ENCODE results near the gene PTGS2.
"Not testable (repeated sequence)": the region's sequence is repeated elsewhere in the genome, so short reads cannot be mapped to it uniquely, and the experiment has no call there.

PTGS2 gene

DNA sequence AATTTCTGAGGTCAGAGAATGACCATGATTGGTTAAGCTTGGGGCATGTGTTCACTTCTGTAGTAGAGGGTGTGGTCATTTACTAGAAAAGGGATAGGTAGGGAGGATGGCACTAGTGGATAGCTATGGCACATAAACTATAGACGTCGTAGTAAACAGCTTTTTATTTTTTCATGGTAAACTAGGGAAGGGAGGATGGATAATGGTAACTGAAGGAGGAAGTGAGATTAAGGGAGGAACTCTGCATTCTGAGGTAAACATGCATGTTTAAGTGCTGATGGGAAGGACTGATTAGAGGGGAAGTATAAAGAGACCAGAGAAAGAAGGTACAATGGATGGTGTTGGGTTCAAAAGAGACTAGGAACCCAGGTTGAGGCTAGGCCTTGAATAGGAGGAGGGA, 26.9 kb downstream of the PTGS2 start:
- no peak overlapping the region for H3K4me3 ChIP-seq (replicated peaks; ENCODE audit: insufficient read depth, low read length)
- no peak overlapping the region for H3K27ac ChIP-seq (replicated peaks)
- no peaks in the 10 kb centered on the region for H3K27me3 ChIP-seq (ENCODE audit: insufficient read depth, poor library complexity, severe bottlenecking)
- TF ChIP-seq SPI1 (IDR thresholded peaks at IDR 0.05; ENCODE audit: borderline replicate concordance, low read depth) (peak; percentile 64; the same call in 1 of the 2 replicates), POLR2AphosphoS5 (IDR thresholded peaks at IDR 0.05; ENCODE audit: low read depth) (no peak), REST (IDR thresholded peaks at IDR 0.05; ENCODE audit: insufficient replicate concordance, low read depth) (no peak)
- no peak for DNase-seq (ENCODE audit: low read depth in 1 of 2, low spot score in 1 of 2)

DNA sequence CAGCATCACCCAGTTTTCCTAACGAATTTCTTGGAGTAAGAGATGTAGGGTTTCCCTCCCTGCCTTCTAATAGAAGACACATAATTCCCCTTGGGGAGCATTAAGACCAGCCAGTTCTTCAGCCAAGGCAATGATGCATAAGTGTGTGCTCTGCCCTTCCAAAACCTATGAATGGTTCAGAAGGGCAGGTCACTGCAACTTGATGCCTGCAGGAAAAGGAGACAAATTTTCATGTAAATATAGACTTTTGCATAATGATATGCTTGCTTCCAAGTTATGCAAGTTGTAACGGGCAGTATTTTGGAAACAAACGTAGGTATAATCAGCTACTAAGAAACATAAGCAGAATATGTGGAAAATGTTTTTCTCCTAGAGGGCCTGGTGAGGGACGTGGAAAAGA, 31.6 kb downstream of the PTGS2 start:
- Histone ChIP-seq H3K4me3 (replicated peaks; ENCODE audit: insufficient read depth, low read length) (no peak overlapping the region), H3K27me3 (ENCODE audit: insufficient read depth, poor library complexity, severe bottlenecking) (no peaks in the 10 kb centered on the region), H3K27ac (replicated peaks) (no peak overlapping the region)
- TF ChIP-seq, protein P1, sequence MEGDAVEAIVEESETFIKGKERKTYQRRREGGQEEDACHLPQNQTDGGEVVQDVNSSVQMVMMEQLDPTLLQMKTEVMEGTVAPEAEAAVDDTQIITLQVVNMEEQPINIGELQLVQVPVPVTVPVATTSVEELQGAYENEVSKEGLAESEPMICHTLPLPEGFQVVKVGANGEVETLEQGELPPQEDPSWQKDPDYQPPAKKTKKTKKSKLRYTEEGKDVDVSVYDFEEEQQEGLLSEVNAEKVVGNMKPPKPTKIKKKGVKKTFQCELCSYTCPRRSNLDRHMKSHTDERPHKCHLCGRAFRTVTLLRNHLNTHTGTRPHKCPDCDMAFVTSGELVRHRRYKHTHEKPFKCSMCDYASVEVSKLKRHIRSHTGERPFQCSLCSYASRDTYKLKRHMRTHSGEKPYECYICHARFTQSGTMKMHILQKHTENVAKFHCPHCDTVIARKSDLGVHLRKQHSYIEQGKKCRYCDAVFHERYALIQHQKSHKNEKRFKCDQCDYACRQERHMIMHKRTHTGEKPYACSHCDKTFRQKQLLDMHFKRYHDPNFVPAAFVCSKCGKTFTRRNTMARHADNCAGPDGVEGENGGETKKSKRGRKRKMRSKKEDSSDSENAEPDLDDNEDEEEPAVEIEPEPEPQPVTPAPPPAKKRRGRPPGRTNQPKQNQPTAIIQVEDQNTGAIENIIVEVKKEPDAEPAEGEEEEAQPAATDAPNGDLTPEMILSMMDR (IDR thresholded peaks at IDR 0.05; ENCODE audit: insufficient read depth, low read length): no peak
- TF ChIP-seq GABPA (IDR thresholded peaks at IDR 0.05; ENCODE audit: low read depth) (no peak), POLR2AphosphoS5 (IDR thresholded peaks at IDR 0.05; ENCODE audit: low read depth) (no peak), SPI1 (IDR thresholded peaks at IDR 0.05; ENCODE audit: borderline replicate concordance, low read depth) (no peak), REST (IDR thresholded peaks at IDR 0.05; ENCODE audit: insufficient replicate concordance, low read depth) (no peak)
- no peak for DNase-seq (ENCODE audit: low read depth in 1 of 2, low spot score in 1 of 2)

GRCh38 chr1:186647985-186648384, 32.2 kb downstream of the PTGS2 start:
- not testable (repeated sequence) for DNase-seq (ENCODE audit: low read depth in 1 of 2, low spot score in 1 of 2); H3K4me3 ChIP-seq (replicated peaks; ENCODE audit: insufficient read depth, low read length); H3K27me3 ChIP-seq (ENCODE audit: insufficient read depth, poor library complexity, severe bottlenecking); H3K27ac ChIP-seq (replicated peaks)

- DNase-seq (ENCODE audit: low read depth in 1 of 2, low spot score in 1 of 2): no peak
- Histone ChIP-seq H3K27me3 (ENCODE audit: insufficient read depth, poor library complexity, severe bottlenecking) (no peaks in the 10 kb centered on the region), H3K4me3 (replicated peaks; ENCODE audit: insufficient read depth, low read length) (no peak overlapping the region), H3K27ac (replicated peaks) (no peak overlapping the region)
- TF ChIP-seq SPI1 (IDR thresholded peaks at IDR 0.05; ENCODE audit: borderline replicate concordance, low read depth) (no peak), POLR2AphosphoS5 (IDR thresholded peaks at IDR 0.05; ENCODE audit: low read depth) (no peak), GABPA (IDR thresholded peaks at IDR 0.05; ENCODE audit: low read depth) (no peak), REST (IDR thresholded peaks at IDR 0.05; ENCODE audit: insufficient replicate concordance, low read depth) (no peak)
- TF ChIP-seq, protein P1 (IDR thresholded peaks at IDR 0.05; ENCODE audit: insufficient read depth, low read length): no peak
Observed at GRCh38 chr1:186643614-186644013, 36.6 kb downstream of the PTGS2 start.

GRCh38 chr1:186637567-186637966, 42.7 kb downstream of the PTGS2 start:
- H3K27me3 ChIP-seq (ENCODE audit: insufficient read depth, poor library complexity, severe bottlenecking); H3K27ac ChIP-seq (replicated peaks); DNase-seq (ENCODE audit: low read depth in 1 of 2, low spot score in 1 of 2); H3K4me3 ChIP-seq (replicated peaks; ENCODE audit: insufficient read depth, low read length): not testable (repeated sequence)

Measured in HL-60 (cell line).